PFSK-1 (cell line): Measurements from ENCODE around the gene PLG.

ENCODE experiments used
- FOXP2 ChIP-seq: optimal IDR thresholded peaks from 2 replicates; pipeline ENCODE3; 2011; ENCODE audit warnings: borderline replicate concordance, control low read depth, inconsistent platforms; ENCODE audit not compliant: insufficient read depth; ENCODE audit errors: extremely low read length, extremely low read depth
- POLR2AphosphoS5 ChIP-seq: IDR thresholded peaks from 2 replicates; pipeline ENCODE4 v1.6.1; 2012; ENCODE audit warnings: low read depth, mild to moderate bottlenecking, control low read depth, low read length, moderate library complexity
- REST ChIP-seq, 2 experiments: IDR thresholded peaks; 2 replicates each; pipeline versions ENCODE4 v1.6.1 to v1.8.0; 2011 to 2012; ENCODE audit warnings: low read depth in 2 of 2, low read length in 2 of 2, control low read depth in 1 of 2, inconsistent platforms in 1 of 2, mild to moderate bottlenecking in 1 of 2, moderate library complexity in 1 of 2; ENCODE audit not compliant: insufficient read depth in 1 of 2
- SIN3A ChIP-seq: IDR thresholded peaks from 2 replicates; pipeline ENCODE4 v1.6.1; 2012; ENCODE audit warnings: mild to moderate bottlenecking, low read length, moderate library complexity, borderline replicate concordance; ENCODE audit not compliant: insufficient read depth
- TAF1 ChIP-seq: IDR thresholded peaks from 2 replicates; pipeline ENCODE4 v1.6.1; 2012; ENCODE audit warnings: low read length, control low read depth, borderline replicate concordance; ENCODE audit not compliant: insufficient read depth

PLG gene

GRCh38 chr6:160774399-160774798 lies 72.4 kb downstream of the PLG start:
- TF ChIP-seq FOXP2 = no peak
- no peak for TF ChIP-seq POLR2AphosphoS5

- TF ChIP-seq POLR2AphosphoS5 (no peak), TAF1 (no peak), FOXP2 (no peak), REST (IDR thresholded peaks at IDR 0.05; ENCODE audit: insufficient read depth in 1 of 2, low read depth in 2 of 2, low read length in 2 of 2) (no peak), SIN3A (no peak)
Measured at GRCh38 chr6:160775792-160776580, 73.9 kb downstream of the PLG start.

GRCh38 chr6:160781298-160781697 lies 79.3 kb downstream of the PLG start:
- TF ChIP-seq REST (IDR thresholded peaks at IDR 0.05; ENCODE audit: insufficient read depth in 1 of 2, low read depth in 2 of 2, low read length in 2 of 2) (no peak), SIN3A (no peak), TAF1 (no peak), POLR2AphosphoS5 (no peak), FOXP2 (no peak)

GRCh38 chr6:160782228-160782627 lies 80.2 kb downstream of the PLG start:
- no peak for TF ChIP-seq SIN3A
- no peak for TF ChIP-seq REST (IDR thresholded peaks at IDR 0.05; ENCODE audit: insufficient read depth in 1 of 2, low read depth in 2 of 2, low read length in 2 of 2)
- no peak for TF ChIP-seq POLR2AphosphoS5
- no peak for TF ChIP-seq TAF1
- no peak for TF ChIP-seq FOXP2

- TF ChIP-seq SIN3A (no peak), REST (IDR thresholded peaks at IDR 0.05; ENCODE audit: insufficient read depth in 1 of 2, low read depth in 2 of 2, low read length in 2 of 2) (no peak), POLR2AphosphoS5 (no peak), FOXP2 (no peak), TAF1 (no peak)
Measured at GRCh38 chr6:160783741-160784140, 81.7 kb downstream of the PLG start.
